ENCODE measurements around the gene SIVA1.

Gene SIVA1

DNA sequence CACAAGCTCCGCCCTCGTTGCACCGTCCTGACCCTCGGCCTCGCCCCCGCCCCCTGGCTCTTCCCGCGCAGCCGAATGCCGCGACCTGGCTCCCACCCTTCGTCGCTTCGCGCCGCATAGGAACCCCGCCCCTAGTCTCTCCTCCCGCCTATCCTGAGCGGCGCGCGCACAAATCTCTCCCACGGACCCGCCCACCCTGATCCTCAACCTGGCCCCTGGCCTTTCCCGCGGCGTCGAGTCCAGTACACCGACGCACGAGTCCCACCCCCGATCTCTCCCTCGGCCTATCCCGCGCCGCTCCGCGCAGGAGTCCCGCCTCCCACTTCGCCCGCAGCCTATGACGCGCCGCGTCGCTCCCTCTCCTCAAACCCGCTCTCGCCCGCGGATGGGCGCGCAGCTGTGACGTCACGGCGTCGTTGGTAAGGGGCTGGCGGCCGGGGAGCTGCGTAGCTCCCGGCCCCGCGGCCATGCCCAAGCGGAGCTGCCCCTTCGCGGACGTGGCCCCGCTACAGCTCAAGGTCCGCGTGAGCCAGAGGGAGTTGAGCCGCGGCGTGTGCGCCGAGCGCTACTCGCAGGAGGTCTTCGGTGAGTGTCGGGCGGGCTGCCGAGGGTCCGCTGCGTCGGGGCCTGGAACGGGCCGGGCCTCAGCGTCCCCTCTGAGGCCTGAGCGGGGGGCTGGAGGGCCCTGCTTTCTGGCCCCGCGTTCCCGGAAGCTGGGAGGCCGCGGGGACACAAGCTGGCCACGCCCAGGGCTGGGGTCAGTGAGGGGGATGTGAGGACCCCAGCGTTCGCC, at the start of gene SIVA1:
Gene SIVA1 (plus strand): TSS at position 413 of the 793 bp plus-strand sequence. CDS start 55 bp downstream, at position 468.
- DNase-seq, result peak; percentile 100

DNA sequence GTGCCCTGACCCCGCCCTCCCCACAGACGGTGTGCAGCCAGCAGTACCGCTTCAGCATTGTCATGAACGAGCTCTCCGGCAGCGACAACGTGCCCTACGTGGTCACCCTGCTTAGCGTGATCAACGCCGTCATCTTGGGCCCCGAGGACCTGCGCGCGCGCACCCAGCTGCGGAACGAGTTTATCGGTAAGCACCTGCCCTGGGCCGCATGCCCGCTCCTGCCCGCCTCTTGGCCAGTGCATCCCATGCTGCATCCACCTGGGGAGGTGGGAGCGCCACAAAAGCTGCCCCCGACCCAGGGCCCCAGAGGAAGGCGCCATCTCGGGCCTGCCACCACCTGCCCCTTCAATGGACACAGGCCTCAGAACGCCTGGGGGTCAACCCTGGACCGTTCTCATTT, 49.7 kb upstream of the SIVA1 start:
- no peak for DNase-seq

DNA sequence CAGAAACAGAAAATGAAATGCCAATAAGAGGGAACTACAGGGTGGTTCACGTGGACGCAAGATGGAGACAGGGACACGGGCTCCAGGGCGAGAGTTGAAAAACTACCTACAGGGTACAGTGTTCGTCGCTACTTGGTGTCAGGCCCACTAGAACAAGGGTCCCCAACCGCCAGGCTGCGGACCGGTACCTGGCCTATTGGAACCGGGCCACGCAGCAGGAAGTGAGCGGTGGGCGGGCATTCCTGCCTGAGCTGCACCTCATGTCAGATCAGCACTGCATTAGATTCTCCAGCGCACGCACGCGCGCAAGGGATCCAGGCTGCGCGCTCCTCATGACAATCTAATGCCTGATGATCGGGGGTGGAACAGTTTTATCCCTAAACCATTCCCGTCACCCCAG, 48.7 kb upstream of the SIVA1 start:
- DNase-seq, result no peak

- DNase-seq, result no peak
These were observed 47.5 kb upstream of the SIVA1 start for GRCh38 chr14:104705340-104706047.

- no peak for DNase-seq
These were observed 46.0 kb upstream of the SIVA1 start for GRCh38 chr14:104706733-104707607.

DNA sequence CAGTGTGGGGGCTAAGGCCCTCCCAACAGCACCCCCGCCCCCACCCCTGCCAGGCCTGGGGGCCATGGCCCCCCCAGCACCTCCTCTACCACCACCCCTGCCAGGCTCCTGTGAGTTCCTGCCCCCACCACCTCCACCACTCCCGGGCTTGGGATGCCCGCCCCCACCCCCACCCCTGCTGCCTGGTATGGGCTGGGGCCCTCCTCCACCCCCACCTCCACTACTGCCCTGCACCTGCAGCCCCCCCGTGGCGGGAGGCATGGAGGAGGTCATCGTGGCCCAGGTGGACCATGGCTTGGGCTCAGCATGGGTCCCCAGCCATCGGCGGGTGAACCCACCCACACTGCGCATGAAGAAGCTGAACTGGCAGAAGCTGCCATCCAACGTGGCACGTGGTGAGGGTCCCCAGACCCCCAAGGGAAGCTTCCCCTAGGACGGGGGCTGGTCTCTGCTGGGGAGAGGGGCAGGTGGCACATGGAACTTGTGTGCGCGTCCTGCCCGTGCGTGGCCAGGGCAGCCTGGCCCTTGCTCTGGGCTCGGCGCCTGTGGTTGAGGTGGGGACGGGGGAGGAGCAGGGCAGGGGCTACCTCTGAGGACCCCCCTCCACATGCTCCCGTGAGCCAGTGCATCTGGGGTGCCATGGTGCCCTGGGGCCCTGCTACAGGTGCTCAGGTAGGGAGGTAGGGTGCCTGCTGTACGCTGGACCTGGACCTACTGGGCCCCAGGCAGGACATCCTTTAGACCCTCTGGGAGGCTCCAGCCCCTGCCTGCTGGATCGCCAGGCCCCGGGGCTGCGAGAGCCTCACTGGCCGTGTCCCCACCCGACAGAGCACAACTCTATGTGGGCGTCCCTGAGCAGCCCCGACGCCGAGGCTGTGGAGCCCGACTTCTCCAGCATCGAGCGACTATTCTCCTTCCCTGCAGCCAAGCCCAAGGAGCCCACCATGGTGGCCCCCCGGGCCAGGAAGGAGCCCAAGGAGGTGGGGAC, 45.0 kb upstream of the SIVA1 start:
- no peak for DNase-seq

GRCh38 chr14:104708606-104709268, 44.2 kb upstream of the SIVA1 start:
- DNase-seq, result no peak

- no peak for DNase-seq
These were observed 43.4 kb upstream of the SIVA1 start for GRCh38 chr14:104709387-104710039.

DNA sequence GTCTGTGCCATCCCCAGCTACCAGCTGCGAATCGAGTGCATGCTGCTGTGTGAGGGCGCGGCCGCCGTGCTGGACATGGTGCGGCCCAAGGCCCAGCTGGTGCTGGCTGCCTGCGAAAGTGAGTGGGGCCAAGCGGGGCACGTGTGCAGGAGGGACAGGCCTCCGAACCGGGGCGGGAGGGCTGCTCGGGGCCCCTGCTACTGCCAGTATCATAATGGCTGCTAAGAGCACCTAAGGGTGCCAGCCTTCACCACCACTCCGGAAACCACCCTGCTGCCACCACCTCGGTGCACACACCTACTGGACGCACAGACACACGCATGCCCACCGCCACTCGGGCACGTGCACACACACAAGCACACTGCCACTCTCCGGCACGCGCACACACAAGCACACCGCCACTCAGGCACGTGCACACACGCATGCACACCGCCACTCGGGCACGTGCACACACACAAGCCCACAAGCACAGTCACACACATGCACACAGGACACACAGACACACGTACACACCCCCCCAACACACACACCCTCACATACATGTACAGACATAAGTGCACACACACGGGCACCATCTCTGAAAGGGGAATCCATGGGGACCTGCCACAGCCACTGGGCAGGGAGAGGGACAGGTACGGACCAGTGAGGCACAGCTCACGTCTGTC, 42.7 kb upstream of the SIVA1 start:
- DNase-seq, result no peak

GRCh38 chr14:104712881-104713734, 39.8 kb upstream of the SIVA1 start:
- DNase-seq, result no peak

DNA sequence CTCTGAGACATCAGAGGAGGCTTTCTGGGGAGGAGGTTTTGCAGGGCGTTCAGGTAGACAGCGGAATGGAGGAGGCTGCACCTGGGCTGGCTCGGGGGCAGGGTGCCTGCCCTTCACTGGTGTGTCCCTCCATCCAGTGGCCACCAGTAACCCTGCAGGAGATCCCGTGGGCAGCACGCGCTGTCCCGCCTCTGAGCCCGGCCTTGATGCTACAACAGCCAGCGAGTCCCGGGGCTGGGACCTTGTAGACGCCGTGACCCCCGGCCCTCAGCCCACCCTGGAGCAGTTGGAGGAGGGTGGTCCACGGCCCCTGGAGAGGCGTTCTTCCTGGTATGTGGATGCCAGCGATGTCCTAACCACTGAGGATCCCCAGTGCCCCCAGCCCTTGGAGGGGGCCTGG, 38.9 kb upstream of the SIVA1 start:
- no peak for DNase-seq

- no peak for DNase-seq
These were observed 38.3 kb upstream of the SIVA1 start for GRCh38 chr14:104714681-104715080.

- DNase-seq, result no peak
These were observed 37.5 kb upstream of the SIVA1 start for GRCh38 chr14:104715416-104715815.

- DNase-seq, result no peak
These were observed 37.1 kb upstream of the SIVA1 start for GRCh38 chr14:104715871-104716270.

DNA sequence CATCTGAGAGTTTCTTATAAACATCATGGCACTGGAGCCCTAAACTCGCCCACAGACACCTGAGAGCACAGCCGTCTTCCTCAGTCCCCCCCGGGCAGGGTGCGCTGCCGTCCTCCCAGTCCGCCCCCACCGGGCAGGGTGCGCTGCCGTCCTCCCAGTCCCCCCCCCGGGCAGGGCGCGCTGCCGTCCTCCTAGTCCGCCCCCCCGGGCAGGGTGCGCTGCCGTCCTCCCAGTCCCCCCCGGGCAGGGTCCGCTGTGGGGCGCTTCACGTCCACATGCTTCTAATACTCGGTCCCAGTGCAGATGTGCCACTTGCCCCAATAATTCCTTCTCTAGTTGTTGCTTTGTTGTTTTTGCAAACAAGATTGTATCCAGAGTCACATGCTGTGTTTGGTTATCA, 35.8 kb upstream of the SIVA1 start:
- no peak for DNase-seq

- DNase-seq, result no peak
These were observed 35.3 kb upstream of the SIVA1 start for GRCh38 chr14:104717646-104718045.

DNA sequence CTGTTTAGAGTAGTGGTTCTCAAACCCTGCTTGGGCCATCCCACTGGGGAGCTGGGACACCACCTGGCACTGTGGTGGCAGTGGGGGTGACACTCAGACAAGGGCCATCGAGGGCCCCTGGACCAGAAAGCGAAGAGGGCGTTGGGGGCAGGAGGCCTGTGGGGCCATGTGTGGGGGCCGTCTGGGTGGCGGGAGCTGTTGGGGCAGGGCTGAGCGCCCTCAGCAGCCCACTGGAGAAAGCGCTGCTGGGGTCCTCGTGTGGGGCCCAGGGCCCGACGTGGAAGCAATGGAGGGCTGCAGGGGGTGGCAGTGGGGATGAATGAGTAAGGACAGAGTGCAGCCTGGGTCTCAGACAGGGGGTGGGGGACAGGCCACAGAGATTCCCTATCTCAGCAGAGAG, 34.8 kb upstream of the SIVA1 start:
- DNase-seq, result no peak

DNA sequence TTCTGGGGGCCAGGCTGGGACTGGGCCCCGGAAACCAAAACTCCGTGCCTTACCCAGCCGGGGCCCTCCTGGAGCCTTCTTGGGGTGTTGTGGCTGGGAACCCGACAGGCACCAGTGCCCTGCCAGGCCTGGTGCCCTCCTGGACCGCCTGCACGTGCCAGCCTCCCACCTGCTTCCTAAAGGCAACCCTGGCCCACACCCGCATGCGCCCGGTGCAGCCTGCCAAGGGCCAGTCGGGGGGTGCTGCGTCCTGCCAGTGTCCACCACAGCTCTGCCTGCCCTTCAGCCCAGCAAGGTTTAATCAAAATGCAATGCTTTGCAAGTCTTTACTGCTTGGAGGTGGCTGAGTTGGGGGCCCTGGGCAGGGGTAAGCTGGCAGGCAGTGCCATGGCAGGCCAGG, 34.1 kb upstream of the SIVA1 start:
- no peak for DNase-seq

DNA sequence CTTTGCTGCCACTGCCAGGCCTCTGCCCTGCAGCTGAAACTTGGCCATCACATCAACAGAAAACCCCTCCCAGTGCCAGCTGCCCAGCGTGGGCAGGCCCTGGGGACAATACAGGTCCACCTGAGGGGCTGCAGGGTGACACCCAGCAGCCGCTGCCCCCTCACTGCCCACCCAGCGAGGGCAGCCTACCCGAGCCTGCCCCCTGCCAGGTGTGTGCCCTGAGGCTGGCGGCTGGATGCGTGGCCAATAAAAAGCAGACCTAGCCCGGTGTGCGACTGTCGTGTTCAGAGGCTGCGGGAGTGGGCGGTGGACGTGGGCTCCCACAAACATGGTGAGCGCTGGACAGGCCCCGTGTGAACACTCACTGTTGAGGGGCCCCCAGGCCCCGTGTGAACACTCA, 33.6 kb upstream of the SIVA1 start:
- DNase-seq, result no peak
